ENCODE measurements around the gene BLVRA.

DNA sequence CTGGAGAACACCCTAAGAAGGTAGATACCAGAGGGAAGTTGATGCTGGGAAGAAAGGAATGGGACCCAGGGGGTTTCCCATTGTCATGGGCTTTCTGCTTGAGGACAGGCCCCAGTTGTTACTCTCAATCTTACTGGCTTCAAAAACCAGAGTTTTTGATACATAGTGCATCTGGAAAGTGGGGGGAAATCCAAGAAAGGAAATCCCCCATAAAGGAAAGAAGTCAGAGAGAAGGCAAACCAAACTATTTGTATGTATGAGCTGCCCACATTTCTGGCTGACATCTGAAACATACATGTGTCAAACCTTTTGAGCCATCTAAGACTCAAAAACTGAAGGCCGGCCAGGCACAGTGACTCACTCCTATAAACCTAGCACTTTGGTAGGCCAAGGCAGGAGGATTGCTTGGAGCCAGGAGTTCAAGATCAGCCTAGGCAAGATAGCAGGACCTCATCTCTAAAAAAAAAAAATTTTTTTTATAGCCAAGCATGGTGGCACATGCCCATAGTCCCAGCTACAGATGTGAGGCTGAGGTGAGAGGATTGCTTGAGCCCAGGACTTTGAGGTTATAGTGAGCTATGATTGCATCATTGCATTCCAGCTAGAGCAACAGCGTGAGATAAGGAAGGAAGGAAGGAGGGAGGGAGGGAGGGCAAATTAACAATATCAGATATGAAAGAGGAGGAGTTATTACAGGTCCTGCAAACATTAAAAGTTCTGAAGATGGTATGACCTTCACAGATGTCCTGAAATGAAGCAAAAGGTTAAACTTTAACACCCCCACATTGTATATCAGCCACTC, 22.5 kb upstream of the BLVRA start:
- no peak for TF ChIP-seq CTCF (IDR thresholded peaks at IDR 0.05)
- no peak for TF ChIP-seq POLR2A (IDR thresholded peaks at IDR 0.05)
